ENCODE measurements around the gene TGFBI.

TGFBI gene

DNA sequence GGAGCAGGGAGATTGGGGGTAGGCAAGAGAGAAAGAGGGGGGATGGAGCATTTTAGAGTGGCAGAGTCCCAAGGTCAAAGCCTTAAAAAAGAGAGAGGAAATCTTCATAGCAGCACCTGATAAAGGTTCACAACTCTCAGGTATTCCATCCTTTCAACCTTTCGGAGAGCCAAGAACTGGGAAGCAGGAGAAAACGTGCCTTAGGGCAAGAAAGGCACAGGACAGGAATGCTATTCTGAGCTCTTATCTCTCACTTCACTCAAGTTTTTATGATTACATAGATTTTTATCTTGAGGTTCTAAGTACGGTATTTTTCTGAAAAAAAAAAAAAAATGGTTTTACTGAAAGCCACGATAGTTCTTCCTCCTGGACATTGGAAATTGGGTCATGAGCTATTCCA is 69.4 kb downstream of the TGFBI start:
- DNase-seq: peak; percentile 80

DNA sequence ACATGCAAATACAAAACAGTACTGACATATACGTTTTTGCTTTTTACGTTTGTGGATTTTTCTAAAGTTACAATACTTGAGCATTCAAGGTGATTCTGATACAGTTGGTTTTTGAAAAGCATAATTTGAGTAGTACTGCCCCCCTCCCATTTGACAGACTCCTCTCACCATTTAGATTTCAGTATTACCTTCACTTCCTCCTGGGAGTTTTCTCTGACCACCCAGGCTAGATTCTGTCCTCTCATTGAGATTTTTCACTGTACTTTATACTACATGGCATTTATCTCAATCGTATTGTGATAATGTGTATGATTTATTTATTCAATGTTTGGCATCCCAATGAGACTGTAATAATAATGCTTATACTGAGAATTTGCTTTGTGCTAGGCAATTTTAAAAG is 71.1 kb downstream of the TGFBI start:
- no peak for DNase-seq

DNA sequence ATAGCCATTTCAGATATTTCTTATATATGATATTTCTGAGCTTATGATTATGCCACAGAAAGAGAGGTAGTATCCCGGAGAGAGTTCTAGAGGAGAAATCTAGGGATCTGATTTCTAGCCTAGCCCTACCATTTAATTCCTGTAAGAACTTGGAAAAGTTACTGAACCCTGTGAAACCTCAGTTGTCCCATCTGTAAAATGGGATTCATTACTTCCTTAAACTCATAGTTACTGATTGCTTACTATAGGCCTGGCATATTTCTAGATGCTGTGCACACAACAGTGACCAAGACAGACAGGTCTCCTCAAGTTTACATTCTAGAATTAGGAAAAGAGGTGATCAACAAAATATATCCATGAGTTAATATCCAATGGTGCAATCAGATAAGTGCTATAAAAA is 73.1 kb downstream of the TGFBI start:
- no peak for DNase-seq

DNA sequence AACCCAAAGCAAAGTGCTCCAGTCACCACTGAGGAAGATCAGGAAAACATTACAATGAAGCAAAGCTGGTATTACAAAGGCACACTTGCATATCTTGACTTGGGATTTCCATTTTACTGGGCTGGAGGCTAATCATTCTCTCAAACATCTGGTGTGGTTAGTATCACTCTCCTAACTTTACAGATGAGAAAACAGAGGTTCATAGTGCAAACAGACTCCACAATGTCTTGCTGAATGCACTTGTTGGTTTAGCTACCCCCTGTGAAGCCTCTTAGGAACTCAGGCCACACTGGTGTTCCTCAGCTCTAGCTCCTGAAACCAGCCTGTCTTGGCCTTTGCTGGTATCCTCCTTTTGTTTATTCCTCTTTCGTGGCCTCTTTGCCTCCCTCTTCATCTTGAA is 74.3 kb downstream of the TGFBI start:
- DNase-seq: no peak

DNA sequence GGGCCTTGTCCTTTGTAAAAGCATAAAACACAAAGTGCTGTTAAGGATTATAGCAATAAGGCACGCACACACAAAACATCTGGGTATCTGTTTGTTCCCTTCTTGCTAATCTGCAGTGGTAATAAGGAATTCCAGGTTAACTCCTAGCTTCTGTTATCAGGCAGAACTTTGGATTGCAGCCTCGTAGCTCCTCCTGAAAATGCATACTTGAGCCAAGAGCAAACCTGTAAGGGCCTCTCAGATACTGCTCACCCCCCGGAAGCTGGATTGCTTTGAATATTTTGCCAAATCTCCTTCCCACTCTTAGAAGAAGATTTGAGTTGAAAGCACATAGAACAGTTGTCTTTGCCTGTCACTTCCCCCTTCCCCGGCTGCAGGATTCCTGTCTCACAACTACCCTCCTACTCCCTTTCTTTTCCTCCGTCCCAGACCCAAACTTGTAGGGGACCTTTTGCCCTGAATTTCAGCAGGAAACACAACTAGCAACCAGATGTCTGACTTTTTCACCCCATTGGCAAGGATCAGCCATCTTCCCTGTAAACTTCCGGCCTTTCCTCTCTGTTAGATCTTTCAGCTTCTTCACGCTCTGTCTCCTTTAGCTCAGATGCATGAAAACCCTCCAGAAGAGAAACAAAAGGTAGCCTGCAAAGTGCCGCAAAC is 75.6 kb downstream of the TGFBI start:
- no peak for DNase-seq

DNA sequence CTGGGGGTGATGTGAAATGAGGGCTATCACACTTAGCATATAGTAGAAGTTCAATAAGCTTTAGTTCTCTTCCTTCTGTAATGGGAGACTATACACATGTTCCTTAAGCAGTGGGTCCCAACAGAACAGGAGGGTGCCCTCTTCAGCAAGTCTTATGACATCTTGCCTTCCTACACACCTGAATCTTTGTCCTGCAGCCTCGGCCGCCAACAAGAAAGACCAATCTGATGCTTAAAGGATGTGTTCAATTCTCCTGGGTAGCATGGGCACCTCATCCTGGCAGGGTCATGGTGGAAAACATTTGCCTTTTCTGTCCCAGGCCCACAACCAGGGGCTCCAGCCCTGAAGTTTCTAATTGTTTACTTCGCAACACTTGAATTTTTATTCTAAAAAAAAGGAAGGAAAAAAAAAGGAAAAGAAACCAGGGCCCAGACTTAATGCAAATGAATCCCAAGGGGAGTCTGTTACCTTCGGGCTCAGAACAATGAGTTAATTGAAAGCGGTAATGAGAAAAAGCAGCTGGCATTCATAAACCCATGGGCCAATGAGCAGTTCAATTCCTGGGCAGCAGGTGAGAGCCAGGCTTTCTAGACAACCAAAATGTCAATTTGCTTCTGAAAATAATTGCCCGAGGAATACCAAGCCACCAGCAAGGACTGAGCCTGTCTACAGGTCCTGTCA is 77.7 kb downstream of the TGFBI start:
- no peak for DNase-seq

DNA sequence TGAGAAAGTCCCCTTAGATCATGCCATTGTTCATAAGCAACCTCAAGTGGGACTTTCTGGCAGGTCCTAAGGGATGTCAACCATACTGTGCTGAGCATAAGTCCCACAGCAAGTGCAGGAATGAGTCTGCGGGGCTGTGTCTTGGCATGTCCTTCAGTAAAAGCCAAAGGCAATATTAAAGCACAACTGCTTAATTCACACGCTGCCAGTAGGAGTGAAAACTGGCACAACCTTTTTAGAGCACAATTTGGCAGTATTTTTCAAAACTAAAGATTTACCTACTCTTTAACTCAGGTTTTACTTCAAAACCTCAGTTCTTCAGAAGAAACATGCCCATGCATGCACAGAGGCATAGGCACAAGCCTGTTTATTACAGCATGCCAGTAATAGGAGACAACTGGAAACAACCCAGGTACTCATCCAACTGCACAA is 79.4 kb downstream of the TGFBI start:
- DNase-seq: no peak

DNA sequence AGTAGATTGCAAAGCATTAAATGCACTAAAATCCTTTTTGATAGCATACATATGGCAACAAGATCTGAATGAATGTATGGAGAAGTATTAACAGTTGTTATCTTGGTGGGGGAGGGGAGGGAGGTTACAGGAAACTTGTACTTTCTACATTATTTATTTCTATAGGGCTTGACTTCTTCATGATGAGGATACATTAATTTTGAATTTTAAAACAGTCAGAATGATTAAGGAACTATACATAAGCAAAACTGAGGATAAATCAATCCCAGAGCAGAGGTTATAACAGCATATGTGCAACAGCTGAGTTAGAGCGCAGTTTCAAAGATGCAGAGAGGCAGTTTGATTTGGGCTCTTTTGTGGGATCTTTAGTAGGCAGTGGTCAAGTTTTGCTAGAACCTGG is 80.0 kb downstream of the TGFBI start:
- no peak for DNase-seq

DNA sequence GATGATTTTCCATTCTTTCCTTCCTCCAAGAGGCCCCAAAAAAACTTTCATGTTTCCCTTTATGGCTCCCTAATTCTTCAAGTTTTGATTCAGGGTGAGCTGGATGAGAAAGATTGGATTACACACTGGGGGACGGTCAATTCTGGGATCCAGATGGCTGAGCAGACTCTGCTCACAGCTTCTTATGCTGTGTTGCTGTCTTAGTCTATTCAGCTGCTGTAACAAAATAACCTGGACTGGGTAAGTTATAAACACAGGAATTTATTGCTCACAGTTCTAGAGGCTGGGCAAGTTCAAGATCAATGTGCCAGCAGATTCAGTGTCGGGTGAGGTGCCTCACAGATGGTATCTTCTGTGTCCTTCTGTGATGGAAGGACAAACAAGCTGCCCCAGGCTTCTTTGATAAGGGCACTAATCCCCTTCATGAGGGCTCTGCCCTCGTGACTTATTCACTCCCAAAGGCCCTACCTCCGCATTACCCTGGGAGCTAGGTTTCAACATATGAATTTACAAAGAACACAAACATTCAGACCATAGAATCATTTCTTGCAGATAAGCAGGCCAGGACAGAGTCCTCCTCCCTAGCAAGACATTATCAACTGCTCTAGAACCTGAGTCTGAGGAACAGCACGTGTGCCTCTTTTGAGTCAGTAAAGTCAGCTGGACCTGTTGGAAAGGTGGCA is 80.8 kb downstream of the TGFBI start:
- DNase-seq: no peak
